K562 treated with DMSO at 1 percent for 48 hours (cell line): ENCODE results near the gene SLC25A51. TPM values are rescaled to one million over a fixed set of nuclear protein-coding genes. Genes with fewer than 3 reads are reported as not detected.

Experiments
- total RNA-seq: library from RNA; unstranded; fragments of 300-600 nt; gene quantifications from 2 replicates; pipeline ENCODE4 v1.2.3, GENCODE V29; 2022; ENCODE audit warnings: low replicate concordance; ENCODE audit errors: extremely low read depth

The SLC25A51 gene
- total RNA-seq, result not detected in 2 replicates

GRCh38 chr9:37903647-37904444 lies at the start of gene SLC25A51:
Gene SLC25A51, minus strand, starts transcription at chr9:37904127. Its CDS starts 15,577 bp downstream, at chr9:37888550.

Other genes starting within 250 kb of the SLC25A51 start
- not detected in 2 replicates for gene TRMT10B, start 150.3 kb downstream of the SLC25A51 start, total RNA-seq
- gene EXOSC3, start 119.1 kb downstream of the SLC25A51 start, total RNA-seq, result not detected in 2 replicates
- not detected in 2 replicates for gene DCAF10, start 103.3 kb downstream of the SLC25A51 start, total RNA-seq
- not detected in 2 replicates for gene SHB, start 165.1 kb upstream of the SLC25A51 start, total RNA-seq